ENCODE data around the gene POMGNT2. TPM values are rescaled to one million over a fixed set of nuclear protein-coding genes. Genes with fewer than 3 reads are reported as not detected.

The POMGNT2 gene
- total and polyA plus RNA-seq, 10 of the 15 experiments (the other 5 are each of a cell fraction or from before 2014, with no cell fraction given), result 0.02 to 1.7 (median 0.17) TPM; not detected in 1

- WGBS (ENCODE audit: insufficient coverage, insufficient replicate concordance, low lambda C conversion rate, missing lambda C conversion rate), result 62% methylated on average over 2 of the region's 2 CpGs
- no peaks in the 10 kb centered on the region for H3K36me3 ChIP-seq (ENCODE audit: control insufficient read depth in 2 of 2, insufficient read depth in 2 of 2, low read length in 1 of 2)
- H3K9me3 ChIP-seq (replicated peaks; ENCODE audit: control insufficient read depth, insufficient read depth, low read length), result no peaks in the 10 kb centered on the region; the same call in 2 of the 3 replicates
- H3K27me3 ChIP-seq (replicated peaks in 1 of 2; ENCODE audit: control insufficient read depth in 2 of 2, insufficient read depth in 2 of 2, low read length in 1 of 2), result no peaks in the 10 kb centered on the region
- TF ChIP-seq KAT2A (conservative IDR thresholded peaks at IDR 0.05; ENCODE audit: control insufficient read depth, low read depth, low read length) (no peak), CHD1 (IDR thresholded peaks at IDR 0.05; ENCODE audit: low read depth, low read length) (no peak), MTA2 (IDR thresholded peaks at IDR 0.05; ENCODE audit: low read depth) (peak; percentile 24; the same call in 1 of the 2 replicates), BCL11A (IDR thresholded peaks at IDR 0.05; ENCODE audit: low read depth, low read length) (no peak), STAT1 (conservative IDR thresholded peaks at IDR 0.05) (no peak), PML (IDR thresholded peaks at IDR 0.05; ENCODE audit: low read length) (no peak), ZNF592 (IDR thresholded peaks at IDR 0.05) (no peak), CHD4 (IDR thresholded peaks at IDR 0.05) (no peak), IKZF1 (conservative IDR thresholded peaks at IDR 0.05) (0 out of 2 replicates have a peak, but pooled peaks have one; percentile 18), MLLT1 (IDR thresholded peaks at IDR 0.05) (no peak), ATF7 (IDR thresholded peaks at IDR 0.05; ENCODE audit: low read depth) (0 out of 2 replicates have a peak, but pooled peaks have one; percentile 68), SPI1 (IDR thresholded peaks at IDR 0.05; ENCODE audit: borderline replicate concordance, insufficient read depth, low read depth, low read length) (peak; percentile 52; the same call in 1 of the 2 replicates), NBN (IDR thresholded peaks at IDR 0.05) (peak; percentile 34; the same call in 1 of the 2 replicates)
- H3K79me2 ChIP-seq (ENCODE audit: control insufficient read depth, insufficient read depth, low read length), result no peaks in the 10 kb centered on the region
- ChIA-PET SMC1A (ENCODE audit: uncharacterized antibody, unreplicated experiment) (interaction anchor here (1.4 kb wide), 1 partner anchor 34 kb away, joined by 4 read pairs; no protein-coding TSS in a partner anchor), CTCF (interaction anchor here (1.7 kb wide), 1 partner anchor 17 kb away, joined by 3 read pairs; no protein-coding TSS in a partner anchor), RAD21 (ENCODE audit: unreplicated experiment) (interaction anchor here (1.4 kb wide), 1 partner anchor 80 kb away, joined by 3 read pairs; no protein-coding TSS in a partner anchor), POLR2A (interaction anchor here (0.7 kb wide), 1 partner anchor 21 kb away, joined by 3 read pairs; no protein-coding TSS in a partner anchor)
- no peaks in the 10 kb centered on the region for H4K20me1 ChIP-seq (ENCODE audit: control insufficient read depth, insufficient read depth)
- H3K4me3 ChIP-seq, result no peak overlapping the region
- intact Hi-C loops (cut with micrococcal nuclease; ENCODE audit: unreplicated experiment), result no loop called here
- no peak overlapping the region for H3K27ac ChIP-seq (ENCODE audit: control insufficient read depth, insufficient read depth)
- no TSS peak for BruUV-seq (replicated peaks)
- no peak for DNase-seq (ENCODE audit: low read depth, low spot score)
- ATAC-seq, result peak; percentile 49
- no peak overlapping the region for H3K9ac ChIP-seq (ENCODE audit: control insufficient read depth, insufficient read depth, low read length)
- H3K4me1 ChIP-seq (ENCODE audit: control insufficient read depth, insufficient read depth, low read length), result no peaks in the 10 kb centered on the region
- no peak overlapping the region for H2AFZ ChIP-seq (ENCODE audit: control insufficient read depth, low read depth, low read length)
- no peak for FAIRE-seq
- in situ Hi-C loops (cut with MboI), result no loop called here
- no peak overlapping the region for H3K4me2 ChIP-seq (ENCODE audit: control insufficient read depth, insufficient read depth)
Measured at GRCh38 chr3:43041517-43041916, 64.4 kb downstream of the POMGNT2 start.
